Liver (tissue), 9 donors: Measurements from ENCODE around the gene HERC6. TPM values are rescaled to one million over a fixed set of nuclear protein-coding genes. Genes with fewer than 3 reads are reported as not detected.

Experiments used
- DNase-seq: peaks from one replicate; pipeline ENCODE4 v3.0.0-alpha.2; 2017; ENCODE audit warnings: low spot score
- H3K27ac ChIP-seq, 2 donors: one replicate each; pipeline ENCODE4 v1.7.0; 2013; ENCODE audit warnings: inconsistent platforms in 2 of 2, low read length in 2 of 2, control low read depth in 1 of 2, low read depth in 1 of 2, mild to moderate bottlenecking in 1 of 2
- H3K27me3 ChIP-seq, 4 donors: one replicate each; pipeline versions ENCODE4 v1.6.1 to v1.7.0; 2013; ENCODE audit warnings: low read length in 3 of 4, inconsistent platforms in 1 of 4, mild to moderate bottlenecking in 1 of 4, moderate library complexity in 1 of 4; ENCODE audit not compliant: control insufficient read depth in 4 of 4, insufficient read depth in 4 of 4
- H3K36me3 ChIP-seq, 4 donors: one replicate each; pipeline versions ENCODE4 v1.6.1 to v1.7.0; 2013; ENCODE audit warnings: low read length in 3 of 4, mild to moderate bottlenecking in 3 of 4, low read depth in 1 of 4, moderate library complexity in 1 of 4; ENCODE audit not compliant: control insufficient read depth in 4 of 4, insufficient read depth in 3 of 4
- H3K4me1 ChIP-seq, 4 donors: one replicate each; pipeline versions ENCODE4 v1.6.1 to v1.7.0; 2013; ENCODE audit warnings: low read length in 3 of 4, mild to moderate bottlenecking in 3 of 4, moderate library complexity in 1 of 4; ENCODE audit not compliant: control insufficient read depth in 4 of 4, insufficient read depth in 4 of 4
- H3K4me3 ChIP-seq, 3 donors: one replicate each; pipeline versions ENCODE4 v1.6.1 to v1.7.0; 2013; ENCODE audit warnings: low read length in 3 of 3, control low read depth in 1 of 3, low read depth in 1 of 3, mild to moderate bottlenecking in 1 of 3
- H3K9ac ChIP-seq, 2 donors: one replicate each; pipeline ENCODE4 v1.7.0; 2013; ENCODE audit warnings: low read length in 2 of 2, mild to moderate bottlenecking in 2 of 2, moderate library complexity in 2 of 2, control low read depth in 1 of 2, low read depth in 1 of 2
- H3K9me3 ChIP-seq, 4 donors: one replicate each; pipeline versions ENCODE4 v1.6.1 to v1.7.0; 2013; ENCODE audit warnings: low read length in 3 of 4; ENCODE audit not compliant: control insufficient read depth in 4 of 4
- ATF3 ChIP-seq: IDR thresholded peaks from 2 replicates; pipeline ENCODE4 v1.6.1; 2016; ENCODE audit warnings: antibody characterized with exemption
- CTCF ChIP-seq: fragments of 150-350 bp; IDR thresholded peaks from 2 replicates; pipeline ENCODE4 v1.5.1; 2017; ENCODE audit warnings: improper control_type of control experiment, low read depth, low read length; ENCODE audit not compliant: missing input control
- EGR1 ChIP-seq, 2 donors: IDR thresholded peaks; 2 replicates each; pipeline ENCODE4 v1.6.1; 2016 to 2018; ENCODE audit warnings: antibody characterized with exemption in 2 of 2, low read depth in 2 of 2
- FOXA1 ChIP-seq: IDR thresholded peaks from 2 replicates; pipeline ENCODE4 v1.6.1; 2016; ENCODE audit warnings: antibody characterized with exemption
- FOXA2 ChIP-seq: IDR thresholded peaks from 2 replicates; pipeline ENCODE4 v1.6.1; 2016; ENCODE audit warnings: antibody characterized with exemption
- GABPA ChIP-seq, 2 donors: IDR thresholded peaks in 1 of 2; conservative IDR thresholded peaks in 1 of 2; 2 replicates each; pipeline ENCODE4 v1.6.1; 2016; ENCODE audit warnings: antibody characterized with exemption in 2 of 2, mild to moderate bottlenecking in 1 of 2, moderate library complexity in 1 of 2
- HNF4A ChIP-seq, 2 donors: conservative IDR thresholded peaks; 2 replicates each; pipeline ENCODE4 v1.6.1; 2016; ENCODE audit warnings: antibody characterized with exemption in 2 of 2, mild to moderate bottlenecking in 2 of 2
- HNF4G ChIP-seq: IDR thresholded peaks from 2 replicates; pipeline ENCODE4 v1.6.1; 2016; ENCODE audit warnings: antibody characterized with exemption
- JUND ChIP-seq, 2 donors: IDR thresholded peaks; 2 replicates each; pipeline ENCODE4 v1.6.1; 2016; ENCODE audit warnings: antibody characterized with exemption in 2 of 2
- MAX ChIP-seq: IDR thresholded peaks from 2 replicates; pipeline ENCODE4 v1.6.1; 2016; ENCODE audit warnings: antibody characterized with exemption
- NR2F2 ChIP-seq: IDR thresholded peaks from 2 replicates; pipeline ENCODE4 v1.6.1; 2016; ENCODE audit warnings: antibody characterized with exemption
- RAD21 ChIP-seq, 2 donors: IDR thresholded peaks; 2 replicates each; pipeline ENCODE4 v1.6.1; 2016; ENCODE audit warnings: antibody characterized with exemption in 2 of 2, mild to moderate bottlenecking in 2 of 2
- REST ChIP-seq: IDR thresholded peaks from 2 replicates; pipeline ENCODE4 v1.6.1; 2016; ENCODE audit warnings: antibody characterized with exemption, mild to moderate bottlenecking
- RXRA ChIP-seq, 2 donors: IDR thresholded peaks; 2 replicates each; pipeline ENCODE4 v1.6.1; 2017 to 2018; ENCODE audit warnings: antibody characterized with exemption in 2 of 2, mild to moderate bottlenecking in 1 of 2
- SP1 ChIP-seq: IDR thresholded peaks from 2 replicates; pipeline ENCODE4 v1.6.1; 2018; ENCODE audit warnings: antibody characterized with exemption, mild to moderate bottlenecking
- TAF1 ChIP-seq: conservative IDR thresholded peaks from 2 replicates; pipeline ENCODE4 v1.6.1; 2016; ENCODE audit warnings: antibody characterized with exemption, mild to moderate bottlenecking
- YY1 ChIP-seq: IDR thresholded peaks from 2 replicates; pipeline ENCODE4 v1.6.1; 2016; ENCODE audit warnings: antibody characterized with exemption, mild to moderate bottlenecking
- ZBTB33 ChIP-seq: IDR thresholded peaks from 2 replicates; pipeline ENCODE4 v1.6.1; 2016; ENCODE audit warnings: antibody characterized with exemption
- WGBS: extraction: QIAGEN DNeasy Blood & Tissue Kit; methylation state at CpG from one replicate; pipeline ENCODE4 v1.1.7; 2013; 5-methylcytosine and 5-hydroxymethylcytosine counted together
- polyA plus RNA-seq, 2 donors: library from polyadenylated mRNA; stranded (reverse) in 1 of 2; unstranded in 1 of 2; fragments of 200-250 nt in 1 of 2; fragments of >200 nt in 1 of 2; fragmentation: Nextera tagmentation in 1 of 2; extraction: Ambion mirVana in 1 of 2; gene quantifications; one replicate each; pipeline versions ENCODE4 v1.2.1 to v1.2.3, GENCODE V29; 2013 to 2015
- total RNA-seq, 2 donors: library from RNA; depleted of rRNA; stranded (reverse); fragments of >200 nt; gene quantifications; one replicate each; pipeline ENCODE4 v1.2.3, GENCODE V29; 2014
- donor health status: healthy.
- donor health status: healthy.
- donor health status: healthy.
- donor health status: healthy.
- donor health status: healthy.

Gene HERC6
- total and polyA plus RNA-seq, 4 donors = 1.5 to 3.8 (median 2.6) TPM

- Histone ChIP-seq H3K36me3 (no peaks in the 10 kb centered on the region), H3K27me3 (no peaks in the 10 kb centered on the region), H3K9me3 (no peaks in the 10 kb centered on the region), H3K27ac (no peak overlapping the region), H3K4me1 (peaks cover 0 to 4% (median 2%) of the 10 kb centered on the region in 4 donors), H3K4me3 (no peak overlapping the region), H3K9ac (no peak overlapping the region)
- no peak for TF ChIP-seq FOXA1
- 10% methylated on average over 1 of the region's 1 CpG for WGBS
- DNase-seq = no peak
Observed at GRCh38 chr4:88382621-88383020, 4.0 kb downstream of the HERC6 start.

- no peak for DNase-seq
- 98% methylated on average over 2 of the region's 2 CpGs for WGBS
- peaks cover 0 to 8% (median 4%) of the 10 kb centered on the region in 4 donors for H3K36me3 ChIP-seq
Observed at GRCh38 chr4:88390128-88390527, 11.5 kb downstream of the HERC6 start.

More at GRCh38 chr4:88390128-88390527, 11.5 kb downstream of the HERC6 start:
- Histone ChIP-seq H3K4me3 (no peak overlapping the region), H3K9me3 (no peaks in the 10 kb centered on the region), H3K27me3 (no peaks in the 10 kb centered on the region), H3K9ac (no peak overlapping the region), H3K4me1 (no peaks in the 10 kb centered on the region), H3K27ac (no peak overlapping the region)
- TF ChIP-seq MAX (no peak), ZBTB33 (no peak), HNF4A (conservative IDR thresholded peaks at IDR 0.05) (no peak), HNF4G (no peak), RAD21 (IDR thresholded peaks at IDR 0.05) (no peak), REST (no peak), CTCF (no peak), YY1 (no peak), TAF1 (no peak), GABPA (IDR thresholded peaks at IDR 0.05 in 1 of 2, conservative IDR thresholded peaks at IDR 0.05 in 1 of 2) (no peak), EGR1 (IDR thresholded peaks at IDR 0.05; ENCODE audit: low read depth in 2 of 2) (no peak), FOXA1 (no peak), ATF3 (no peak), NR2F2 (no peak), RXRA (IDR thresholded peaks at IDR 0.05) (no peak), JUND (IDR thresholded peaks at IDR 0.05) (no peak), SP1 (no peak), FOXA2 (no peak)
